HG02678 (cell line): ENCODE measurements around the gene DYRK4.
"Not testable (repeated sequence)": the region's sequence is repeated elsewhere in the genome, so short reads cannot be mapped to it uniquely, and the experiment has no call there.

ENCODE experiments used
- ATAC-seq: cut with Tn5 transposase; IDR thresholded peaks from one replicate; pipeline ENCODE4 v1.9.1; 2021; ENCODE audit warnings: mild to moderate bottlenecking, moderate library complexity; ENCODE audit not compliant: unreplicated experiment

DYRK4 gene

GRCh38 chr12:4562034-4562657 is at the start of gene DYRK4:
DYRK4 (plus strand) TSS chr12:4562208; CDS start chr12:4562246, 38 bp downstream.
- ATAC-seq, result no peak

GRCh38 chr12:4518106-4518728 is 43.8 kb upstream of the DYRK4 start:
- no peak for ATAC-seq

GRCh38 chr12:4523443-4523842 is 38.6 kb upstream of the DYRK4 start:
- not testable (repeated sequence) for ATAC-seq

- ATAC-seq, result no peak
Measured at GRCh38 chr12:4526923-4527546, 35.0 kb upstream of the DYRK4 start.

- ATAC-seq, result no peak
Measured at GRCh38 chr12:4530160-4530559, 31.8 kb upstream of the DYRK4 start.

- no peak for ATAC-seq
Measured at GRCh38 chr12:4530982-4531586, 30.9 kb upstream of the DYRK4 start.

- peak; percentile 43 for ATAC-seq
Measured at GRCh38 chr12:4535092-4535491, 26.9 kb upstream of the DYRK4 start.

GRCh38 chr12:4535871-4536270 is 26.1 kb upstream of the DYRK4 start:
- ATAC-seq, result no peak

- ATAC-seq, result peak; percentile 92
Measured at GRCh38 chr12:4538207-4539160, 23.5 kb upstream of the DYRK4 start, which contains the start of gene RAD51AP1. RAD51AP1 (plus strand) TSS chr12:4538890; CDS start chr12:4538940, 50 bp downstream.

GRCh38 chr12:4539167-4539870 is 22.7 kb upstream of the DYRK4 start:
- ATAC-seq, result no peak

GRCh38 chr12:4540170-4540569 is 21.8 kb upstream of the DYRK4 start:
- ATAC-seq, result no peak

GRCh38 chr12:4540638-4541037 is 21.4 kb upstream of the DYRK4 start:
- no peak for ATAC-seq

GRCh38 chr12:4545195-4545594 is 16.8 kb upstream of the DYRK4 start:
- ATAC-seq, result no peak

- ATAC-seq, result no peak
Measured at GRCh38 chr12:4552191-4552590, 9.8 kb upstream of the DYRK4 start.

- ATAC-seq, result no peak
Measured at GRCh38 chr12:4553943-4554342, 8.1 kb upstream of the DYRK4 start.

GRCh38 chr12:4555804-4556203 is 6.2 kb upstream of the DYRK4 start:
- no peak for ATAC-seq

GRCh38 chr12:4556735-4557530 is 5.1 kb upstream of the DYRK4 start:
- no peak for ATAC-seq

- no peak for ATAC-seq
Measured at GRCh38 chr12:4557586-4557985, 4.4 kb upstream of the DYRK4 start.

GRCh38 chr12:4558171-4558570 is 3.8 kb upstream of the DYRK4 start:
- no peak for ATAC-seq
